Measurements from ENCODE around the gene ARF1.

The ARF1 gene

DNA sequence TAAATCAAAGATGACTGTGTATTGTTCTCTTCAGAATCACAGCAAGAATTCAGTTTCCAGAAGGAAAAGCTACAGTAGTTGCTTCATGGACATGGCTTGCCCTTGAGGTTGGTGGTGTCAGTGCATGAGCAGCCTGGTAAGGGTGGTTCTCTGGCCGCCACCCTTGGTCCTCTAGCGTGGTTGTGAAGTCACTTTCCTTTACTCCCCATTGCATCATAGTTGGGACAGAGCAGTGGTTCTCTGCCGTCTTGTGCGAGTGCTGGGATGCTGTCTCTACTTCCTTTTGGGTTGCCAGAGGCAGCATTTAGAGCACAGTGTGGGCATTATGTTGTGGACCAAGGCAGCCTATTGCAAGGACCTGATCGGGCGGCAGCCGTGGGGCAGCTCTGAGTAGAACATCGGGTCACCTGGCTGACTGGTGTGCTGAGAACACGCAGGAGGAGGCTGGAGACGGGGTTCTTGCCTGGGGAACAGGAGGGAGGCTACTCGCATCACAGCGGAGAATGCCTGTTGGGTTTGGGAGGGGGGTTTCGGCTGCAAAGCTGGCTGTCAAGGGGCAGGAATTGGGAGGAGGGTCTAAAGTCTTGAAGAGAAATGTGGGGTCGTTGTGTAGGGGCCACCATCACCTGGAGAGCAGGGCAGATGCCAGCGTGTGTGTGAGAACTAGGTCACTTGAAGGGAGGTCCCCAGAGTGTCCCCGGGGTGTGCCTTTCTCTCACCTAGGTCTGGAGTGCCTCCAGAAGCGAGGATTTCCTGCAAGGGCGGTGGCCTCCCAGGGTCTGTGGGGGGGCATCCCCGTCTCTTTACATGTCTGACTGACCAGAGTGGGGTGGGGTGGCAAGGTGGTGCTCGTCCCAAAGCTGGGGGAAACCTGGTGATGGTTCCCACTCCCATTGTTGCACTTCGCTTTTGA is 6.3 kb downstream of the ARF1 start:
- no peaks in the 10 kb centered on the region for H3K27me3 ChIP-seq (ENCODE audit: control insufficient read depth, insufficient read depth, low read length)
- no peaks in the 10 kb centered on the region for H3K36me3 ChIP-seq (ENCODE audit: control insufficient read depth, insufficient read depth, low read length)
- H2AFZ ChIP-seq: no peak overlapping the region
- TF ChIP-seq, protein P1, sequence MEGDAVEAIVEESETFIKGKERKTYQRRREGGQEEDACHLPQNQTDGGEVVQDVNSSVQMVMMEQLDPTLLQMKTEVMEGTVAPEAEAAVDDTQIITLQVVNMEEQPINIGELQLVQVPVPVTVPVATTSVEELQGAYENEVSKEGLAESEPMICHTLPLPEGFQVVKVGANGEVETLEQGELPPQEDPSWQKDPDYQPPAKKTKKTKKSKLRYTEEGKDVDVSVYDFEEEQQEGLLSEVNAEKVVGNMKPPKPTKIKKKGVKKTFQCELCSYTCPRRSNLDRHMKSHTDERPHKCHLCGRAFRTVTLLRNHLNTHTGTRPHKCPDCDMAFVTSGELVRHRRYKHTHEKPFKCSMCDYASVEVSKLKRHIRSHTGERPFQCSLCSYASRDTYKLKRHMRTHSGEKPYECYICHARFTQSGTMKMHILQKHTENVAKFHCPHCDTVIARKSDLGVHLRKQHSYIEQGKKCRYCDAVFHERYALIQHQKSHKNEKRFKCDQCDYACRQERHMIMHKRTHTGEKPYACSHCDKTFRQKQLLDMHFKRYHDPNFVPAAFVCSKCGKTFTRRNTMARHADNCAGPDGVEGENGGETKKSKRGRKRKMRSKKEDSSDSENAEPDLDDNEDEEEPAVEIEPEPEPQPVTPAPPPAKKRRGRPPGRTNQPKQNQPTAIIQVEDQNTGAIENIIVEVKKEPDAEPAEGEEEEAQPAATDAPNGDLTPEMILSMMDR (IDR thresholded peaks at IDR 0.05): no peak
- no peak overlapping the region for H3K9ac ChIP-seq
- H3K79me2 ChIP-seq: peaks cover 93% of the 10 kb centered on the region
- H3K27ac ChIP-seq: no peak overlapping the region
- no peak overlapping the region for H3K4me3 ChIP-seq (ENCODE audit: low read depth, low read length)
- H3K4me1 ChIP-seq: peaks cover 44% of the 10 kb centered on the region
- H3K4me2 ChIP-seq (ENCODE audit: low read length): no peak overlapping the region
- H3K9me3 ChIP-seq (ENCODE audit: control insufficient read depth, low read length): no peaks in the 10 kb centered on the region

DNA sequence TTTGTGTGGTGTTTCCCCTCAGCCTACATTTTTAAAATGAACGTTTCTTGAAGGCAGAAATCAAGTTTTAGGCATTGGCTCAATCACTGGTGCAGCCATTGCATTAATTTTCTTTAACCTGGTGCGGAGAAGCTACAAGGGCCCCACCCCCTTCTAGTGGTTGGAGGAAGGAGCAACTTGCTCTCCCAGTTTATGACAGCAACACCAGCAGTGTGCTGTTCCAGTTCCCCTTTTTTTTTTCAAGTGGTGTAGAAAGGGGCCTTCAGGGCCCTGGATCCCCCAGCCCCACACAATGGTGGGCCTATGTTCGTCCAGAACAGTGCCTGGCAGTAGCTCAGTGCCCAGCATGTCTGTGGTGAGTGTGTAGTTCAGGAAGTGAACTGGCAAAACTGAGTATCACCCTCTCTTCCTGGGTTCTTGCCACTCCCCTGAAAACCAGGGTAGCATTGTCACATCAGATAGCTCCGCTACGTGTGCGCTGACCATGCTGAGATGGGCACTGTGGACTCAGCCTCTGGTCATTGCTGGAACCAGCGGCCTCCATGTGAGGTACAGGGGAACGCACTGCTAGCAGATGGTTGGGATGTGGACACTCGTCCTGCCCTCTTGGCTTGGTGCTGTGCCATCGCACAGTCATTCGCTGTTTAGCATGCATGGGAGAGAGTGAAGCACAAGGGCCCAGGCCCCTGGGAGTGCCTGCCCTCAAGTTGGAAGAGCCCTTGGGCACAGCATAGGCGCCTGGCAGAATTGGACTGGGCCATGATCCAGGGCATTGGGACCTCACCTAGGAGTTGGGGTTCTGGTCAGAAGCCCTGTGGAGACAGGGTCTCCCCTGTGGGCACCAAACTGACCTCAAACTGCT is 7.2 kb downstream of the ARF1 start:
- TF ChIP-seq, protein P1 (IDR thresholded peaks at IDR 0.05): no peak
- H3K4me3 ChIP-seq (ENCODE audit: low read depth, low read length): no peak overlapping the region

DNA sequence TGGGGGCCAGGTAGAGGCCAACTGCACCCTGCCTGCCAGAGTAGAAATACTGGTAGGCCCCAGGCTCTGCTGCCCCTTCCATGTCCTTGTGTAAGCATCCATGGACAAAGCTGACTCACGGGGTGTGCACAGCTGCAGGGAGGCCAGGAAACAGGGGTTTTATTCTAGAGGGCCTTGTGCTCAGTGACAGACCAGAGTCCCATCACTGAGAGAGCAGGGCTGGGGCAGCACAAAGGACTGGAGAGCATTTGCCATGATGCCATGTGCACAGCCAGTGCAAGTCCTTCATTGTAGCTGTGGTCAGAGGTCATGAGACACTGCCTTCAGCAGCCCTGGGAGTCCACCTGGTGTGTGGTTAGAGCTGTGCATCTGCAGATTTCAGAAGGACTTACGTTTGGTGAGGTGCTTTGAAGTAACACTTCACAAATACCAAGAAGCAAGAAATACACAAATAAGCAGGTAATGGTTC is 8.1 kb downstream of the ARF1 start:
- no peaks in the 10 kb centered on the region for H3K9me3 ChIP-seq (ENCODE audit: control insufficient read depth, low read length)
- H3K4me3 ChIP-seq (ENCODE audit: low read depth, low read length): no peak overlapping the region
- no peak overlapping the region for H3K4me2 ChIP-seq (ENCODE audit: low read length)
- H3K27me3 ChIP-seq (ENCODE audit: control insufficient read depth, insufficient read depth, low read length): no peaks in the 10 kb centered on the region
- H2AFZ ChIP-seq: no peak overlapping the region
- H3K36me3 ChIP-seq (ENCODE audit: control insufficient read depth, insufficient read depth, low read length): no peaks in the 10 kb centered on the region
- peaks cover 95% of the 10 kb centered on the region for H3K79me2 ChIP-seq
- TF ChIP-seq, protein P1 (IDR thresholded peaks at IDR 0.05): no peak
- H3K27ac ChIP-seq: no peak overlapping the region
- peaks cover 32% of the 10 kb centered on the region for H3K4me1 ChIP-seq
- no peak overlapping the region for H3K9ac ChIP-seq

More for the DNA sequence above, 7.2 kb downstream of the ARF1 start:
- Histone ChIP-seq H3K79me2 (peaks cover 95% of the 10 kb centered on the region), H3K4me1 (peaks cover 41% of the 10 kb centered on the region), H3K27ac (no peak overlapping the region), H3K9ac (no peak overlapping the region), H3K36me3 (ENCODE audit: control insufficient read depth, insufficient read depth, low read length) (no peaks in the 10 kb centered on the region), H3K9me3 (ENCODE audit: control insufficient read depth, low read length) (no peaks in the 10 kb centered on the region), H3K4me2 (ENCODE audit: low read length) (peak overlapping the region; percentile 1), H3K27me3 (ENCODE audit: control insufficient read depth, insufficient read depth, low read length) (no peaks in the 10 kb centered on the region), H2AFZ (no peak overlapping the region)

DNA sequence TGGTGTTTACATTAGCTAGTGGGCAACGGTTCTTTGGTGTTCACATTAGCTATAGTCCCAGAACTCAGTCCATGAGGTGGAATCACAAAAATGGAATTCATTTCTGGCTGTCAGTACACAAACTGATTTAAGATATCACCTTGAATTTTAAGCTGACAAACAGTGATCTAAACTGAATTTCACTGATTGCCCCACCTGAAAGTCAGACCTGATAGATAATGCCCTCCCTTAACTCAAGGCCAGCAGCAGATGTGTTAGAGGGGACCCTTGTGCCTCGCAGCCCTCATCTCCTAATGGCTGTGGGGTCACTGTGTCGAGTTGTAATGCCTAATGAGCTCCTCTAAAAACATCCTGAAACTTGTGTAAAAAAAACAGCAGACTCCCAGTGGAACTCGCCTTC is 8.6 kb downstream of the ARF1 start:
- Histone ChIP-seq H3K4me3 (ENCODE audit: low read depth, low read length) (no peak overlapping the region), H3K36me3 (ENCODE audit: control insufficient read depth, insufficient read depth, low read length) (no peaks in the 10 kb centered on the region), H3K27me3 (ENCODE audit: control insufficient read depth, insufficient read depth, low read length) (no peaks in the 10 kb centered on the region), H2AFZ (no peak overlapping the region), H3K9me3 (ENCODE audit: control insufficient read depth, low read length) (no peaks in the 10 kb centered on the region), H3K4me1 (peaks cover 29% of the 10 kb centered on the region), H3K9ac (no peak overlapping the region), H3K27ac (no peak overlapping the region), H3K79me2 (peaks cover 95% of the 10 kb centered on the region), H3K4me2 (ENCODE audit: low read length) (no peak overlapping the region)
- TF ChIP-seq, protein P1 (IDR thresholded peaks at IDR 0.05): no peak

All from parathyroid adenoma (tissue), 2 donors.